Gastroesophageal sphincter (tissue), 4 donors: ENCODE measurements around the gene QSOX1. TPM values are rescaled to one million over a fixed set of nuclear protein-coding genes. Genes with fewer than 3 reads are reported as not detected.

Source experiments
- ATAC-seq: fragments of 150-250 bp; one replicate; pipeline ENCODE4 v1.9.1; 2016; ENCODE audit warnings: mild to moderate bottlenecking, moderate library complexity
- H3K27ac ChIP-seq, 4 donors: fragments of 200-600 bp; sonication (generic) in 3 of 4; 1 replicate in 3 of 4; 2 replicates in 1 of 4; pipeline ENCODE4 v1.5.1; 2016 to 2019
- H3K27me3 ChIP-seq: fragments of 200-600 bp; sonication (generic); one replicate; pipeline ENCODE4 v1.5.1; 2019
- H3K36me3 ChIP-seq, 2 donors: fragments of 200-600 bp; sonication (generic); one replicate each; pipeline ENCODE4 v1.5.1; 2019; ENCODE audit warnings: control low read depth in 1 of 2
- H3K4me1 ChIP-seq, 3 donors: fragments of 200-600 bp; sonication (generic); 1 replicate in 2 of 3; 2 replicates in 1 of 3; pipeline ENCODE4 v1.5.1; 2016 to 2019; ENCODE audit warnings: control low read depth in 2 of 3
- H3K4me3 ChIP-seq, 2 donors: fragments of 200-600 bp; sonication (generic); one replicate each; pipeline ENCODE4 v1.5.1; 2019; ENCODE audit warnings: mild to moderate bottlenecking in 1 of 2, moderate library complexity in 1 of 2
- H3K9me3 ChIP-seq, 3 donors: fragments of 200-600 bp; sonication (generic); one replicate each; pipeline ENCODE4 v1.5.1; 2017 to 2019; ENCODE audit warnings: control low read depth in 2 of 3
- EP300 ChIP-seq: sonication (generic); formaldehyde crosslinking; IDR thresholded peaks from one replicate; pipeline ENCODE4 v1.6.1; 2017; ENCODE audit warnings: antibody characterized with exemption, mild to moderate bottlenecking
- POLR2A ChIP-seq, 2 donors: fragments of 450-650 bp; IDR thresholded peaks; one replicate each; pipeline ENCODE4 v1.6.1; 2017; ENCODE audit warnings: antibody characterized with exemption in 2 of 2, mild to moderate bottlenecking in 2 of 2, moderate library complexity in 1 of 2
- POLR2AphosphoS5 ChIP-seq: sonication (generic); formaldehyde crosslinking; IDR thresholded peaks from one replicate; pipeline ENCODE4 v1.6.1; 2017; ENCODE audit warnings: antibody characterized with exemption
- WGBS, 2 donors: methylation state at CpG; one replicate each; pipeline ENCODE4 v1.1.5; 2018; ENCODE audit warnings: low coverage in 1 of 2; 5-methylcytosine and 5-hydroxymethylcytosine counted together
- total RNA-seq, 4 donors: library from RNA; depleted of rRNA; stranded (reverse); fragments of >200 nt; gene quantifications; one replicate each; pipeline ENCODE4 v1.1.0, GENCODE V29; 2016
- TF ChIP-seq, protein P1 (sequence below), 4 experiments: fragments of 200-600 bp in 2 of 4; fragments of 450-650 bp in 2 of 4; sonication (generic) in 1 of 4; IDR thresholded peaks; one replicate each; pipeline ENCODE4 v1.5.1; 2017 to 2019; ENCODE audit warnings: antibody characterized with exemption in 4 of 4, mild to moderate bottlenecking in 2 of 4, moderate library complexity in 2 of 4

QSOX1 gene
- total RNA-seq, 4 donors from 2014 or later = 71.5 to 132 (median 106) TPM

DNA sequence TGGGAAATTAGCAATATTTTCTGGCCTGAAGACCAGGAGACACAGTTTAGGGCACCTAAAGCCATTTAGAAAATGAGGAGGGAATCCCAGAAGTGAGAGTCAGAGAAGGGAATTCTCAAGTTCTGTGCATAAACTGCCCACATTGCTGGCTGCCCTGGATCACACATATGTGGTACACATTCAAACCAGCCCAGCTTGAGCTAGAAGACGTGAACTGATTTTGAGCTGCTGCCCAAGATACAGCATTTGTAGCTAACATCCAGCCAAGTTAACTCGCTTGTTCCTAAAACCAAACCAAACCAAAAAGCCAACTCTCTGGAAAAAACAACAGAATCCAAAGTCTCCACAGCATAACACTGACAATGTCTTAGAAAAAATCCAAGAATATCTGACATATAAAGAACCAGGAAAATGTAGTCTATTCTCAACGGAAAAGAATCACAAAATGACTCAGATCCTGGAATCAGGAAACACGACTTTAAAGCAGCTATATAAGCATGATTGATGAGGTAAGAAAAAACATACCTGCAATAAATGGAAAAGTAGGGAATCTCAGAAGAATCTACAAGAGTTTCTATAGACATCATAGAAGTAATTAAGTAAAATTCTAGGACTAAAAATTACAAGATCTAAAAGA is 18.2 kb upstream of the QSOX1 start:
- 46 to 64% methylated on average over 4 of the region's 4 CpGs for WGBS, 2 donors
- ATAC-seq = no peak
- peaks cover 5% of the 10 kb centered on the region for H3K27me3 ChIP-seq
- no peaks in the 10 kb centered on the region for H3K36me3 ChIP-seq
- H3K27ac ChIP-seq = no peak overlapping the region
- no peaks in the 10 kb centered on the region for H3K9me3 ChIP-seq
- no peak overlapping the region for H3K4me3 ChIP-seq
- H3K4me1 ChIP-seq = no peaks in the 10 kb centered on the region
- TF ChIP-seq, protein P1, sequence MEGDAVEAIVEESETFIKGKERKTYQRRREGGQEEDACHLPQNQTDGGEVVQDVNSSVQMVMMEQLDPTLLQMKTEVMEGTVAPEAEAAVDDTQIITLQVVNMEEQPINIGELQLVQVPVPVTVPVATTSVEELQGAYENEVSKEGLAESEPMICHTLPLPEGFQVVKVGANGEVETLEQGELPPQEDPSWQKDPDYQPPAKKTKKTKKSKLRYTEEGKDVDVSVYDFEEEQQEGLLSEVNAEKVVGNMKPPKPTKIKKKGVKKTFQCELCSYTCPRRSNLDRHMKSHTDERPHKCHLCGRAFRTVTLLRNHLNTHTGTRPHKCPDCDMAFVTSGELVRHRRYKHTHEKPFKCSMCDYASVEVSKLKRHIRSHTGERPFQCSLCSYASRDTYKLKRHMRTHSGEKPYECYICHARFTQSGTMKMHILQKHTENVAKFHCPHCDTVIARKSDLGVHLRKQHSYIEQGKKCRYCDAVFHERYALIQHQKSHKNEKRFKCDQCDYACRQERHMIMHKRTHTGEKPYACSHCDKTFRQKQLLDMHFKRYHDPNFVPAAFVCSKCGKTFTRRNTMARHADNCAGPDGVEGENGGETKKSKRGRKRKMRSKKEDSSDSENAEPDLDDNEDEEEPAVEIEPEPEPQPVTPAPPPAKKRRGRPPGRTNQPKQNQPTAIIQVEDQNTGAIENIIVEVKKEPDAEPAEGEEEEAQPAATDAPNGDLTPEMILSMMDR (IDR thresholded peaks at IDR 0.05) = no peak
- no peak for TF ChIP-seq POLR2AphosphoS5

DNA sequence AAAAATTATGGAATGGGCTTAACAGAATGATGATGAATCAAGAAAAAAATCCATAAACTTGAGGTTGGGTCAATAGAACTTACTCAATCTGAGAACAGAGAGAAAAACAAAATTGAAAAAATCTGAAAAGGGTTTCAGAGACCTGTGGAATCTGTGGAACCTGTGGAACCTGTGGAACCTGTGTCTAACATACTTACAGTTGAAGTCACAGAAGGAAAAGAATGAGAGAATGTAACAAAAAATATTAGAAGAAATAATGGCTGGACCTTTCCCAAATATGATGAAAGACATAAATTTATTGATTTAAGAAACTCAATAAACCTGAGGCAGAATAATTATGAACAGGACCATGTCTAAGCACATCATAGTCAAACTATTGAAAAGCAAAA is 17.7 kb upstream of the QSOX1 start:
- H3K4me3 ChIP-seq = no peak overlapping the region
- no peaks in the 10 kb centered on the region for H3K9me3 ChIP-seq
- no peaks in the 10 kb centered on the region for H3K36me3 ChIP-seq
- peaks cover 5% of the 10 kb centered on the region for H3K27me3 ChIP-seq
- TF ChIP-seq POLR2A (IDR thresholded peaks at IDR 0.05) (no peak), EP300 (no peak), POLR2AphosphoS5 (no peak)
- TF ChIP-seq, protein P1 (IDR thresholded peaks at IDR 0.05) = no peak
- no peak overlapping the region for H3K27ac ChIP-seq
- no peak for ATAC-seq
- H3K4me1 ChIP-seq = no peaks in the 10 kb centered on the region

- 63 to 74% methylated on average over 2 of the region's 2 CpGs for WGBS, 2 donors
- no peak for ATAC-seq
- no peak overlapping the region for H3K4me3 ChIP-seq
Observed at GRCh38 chr1:180137776-180138175, 16.9 kb upstream of the QSOX1 start.

DNA sequence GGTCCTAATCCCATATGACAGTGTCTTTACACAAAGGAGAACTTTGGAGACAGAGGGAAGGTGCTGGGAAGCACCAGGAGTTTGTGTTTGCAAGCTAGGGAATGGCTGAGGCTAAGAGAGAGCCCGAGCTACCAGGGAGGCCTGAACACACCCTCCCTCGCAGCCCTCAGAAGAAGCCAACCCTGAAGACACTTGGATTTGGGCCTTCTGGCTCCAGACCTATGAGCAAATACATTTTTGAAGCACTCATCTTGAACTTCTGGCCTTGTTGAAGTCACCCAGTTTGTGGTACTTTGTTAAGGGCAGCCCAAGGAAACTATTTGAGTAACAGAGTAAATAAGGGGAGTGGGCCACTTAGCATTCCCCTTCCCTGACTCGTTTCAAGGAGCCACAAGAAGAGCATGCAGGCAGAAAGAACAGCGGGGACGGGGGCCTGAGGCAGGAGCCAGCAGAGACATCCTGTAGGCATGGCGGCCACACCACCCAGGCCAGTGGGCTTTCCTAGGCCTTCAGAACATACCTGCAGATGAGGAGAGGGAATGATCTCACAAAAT is 13.2 kb upstream of the QSOX1 start:
- WGBS, 2 donors = 65 to 81% methylated on average over 3 to 4 of the region's 6 CpGs
- H3K9me3 ChIP-seq = no peaks in the 10 kb centered on the region

More at GRCh38 chr1:180137776-180138175, 16.9 kb upstream of the QSOX1 start:
- H3K4me1 ChIP-seq = no peaks in the 10 kb centered on the region
- no peaks in the 10 kb centered on the region for H3K9me3 ChIP-seq
- TF ChIP-seq POLR2AphosphoS5 = no peak
- peaks cover 5% of the 10 kb centered on the region for H3K27me3 ChIP-seq
- H3K27ac ChIP-seq = no peak overlapping the region
- H3K36me3 ChIP-seq = no peaks in the 10 kb centered on the region

DNA sequence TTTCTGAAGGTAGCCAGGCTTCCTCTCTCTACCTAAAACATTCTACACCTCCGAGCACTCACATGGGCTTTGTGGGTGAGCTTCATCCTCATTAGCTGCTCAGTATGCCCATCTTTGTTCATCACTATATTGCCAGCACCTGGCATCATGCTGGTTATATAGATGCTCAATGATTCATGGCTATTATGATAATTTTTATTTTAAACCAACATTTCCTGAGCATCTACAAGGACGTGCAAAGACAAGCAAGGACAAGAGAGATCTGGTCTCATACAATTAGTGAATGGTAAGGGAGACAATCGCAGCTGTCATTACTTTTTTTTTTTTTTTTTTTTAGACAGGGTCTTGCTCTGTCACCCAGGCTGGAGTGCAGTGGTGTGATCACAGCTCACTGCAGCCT is 11.3 kb upstream of the QSOX1 start:
- TF ChIP-seq POLR2AphosphoS5 (no peak), POLR2A (IDR thresholded peaks at IDR 0.05) (no peak)
- Histone ChIP-seq H3K27me3 (no peaks in the 10 kb centered on the region), H3K9me3 (no peaks in the 10 kb centered on the region), H3K4me3 (no peak overlapping the region), H3K4me1 (no peaks in the 10 kb centered on the region), H3K27ac (no peak overlapping the region), H3K36me3 (no peaks in the 10 kb centered on the region)
- WGBS, 2 donors = 78 to 79% methylated on average over 3 of the region's 3 CpGs
- no peak for ATAC-seq

More for the DNA sequence above, 13.2 kb upstream of the QSOX1 start:
- no peak for ATAC-seq
- Histone ChIP-seq H3K36me3 (no peaks in the 10 kb centered on the region), H3K27ac (no peak overlapping the region), H3K4me3 (no peak overlapping the region), H3K4me1 (no peaks in the 10 kb centered on the region), H3K27me3 (no peaks in the 10 kb centered on the region)
- TF ChIP-seq EP300 (no peak), POLR2A (IDR thresholded peaks at IDR 0.05) (no peak)

GRCh38 chr1:180144659-180145357 is 9.9 kb upstream of the QSOX1 start:
- TF ChIP-seq POLR2A (IDR thresholded peaks at IDR 0.05) = no peak
- TF ChIP-seq POLR2AphosphoS5 = no peak
- TF ChIP-seq, protein P1 (IDR thresholded peaks at IDR 0.05) = no peak
- no peak for TF ChIP-seq EP300
- ATAC-seq = no peak
- no peaks in the 10 kb centered on the region for H3K9me3 ChIP-seq
- no peaks in the 10 kb centered on the region for H3K4me1 ChIP-seq
- no peak overlapping the region for H3K27ac ChIP-seq
- H3K27me3 ChIP-seq = peaks cover 6% of the 10 kb centered on the region
- no peak overlapping the region for H3K4me3 ChIP-seq
- H3K36me3 ChIP-seq = no peaks in the 10 kb centered on the region
- 69 to 83% methylated on average over 1 to 6 of the region's 6 CpGs for WGBS, 2 donors
